ENCODE results near the gene HSPBAP1.
"Not testable (repeated sequence)": the region's sequence is repeated elsewhere in the genome, so short reads cannot be mapped to it uniquely, and the experiment has no call there.

Gene HSPBAP1

DNA sequence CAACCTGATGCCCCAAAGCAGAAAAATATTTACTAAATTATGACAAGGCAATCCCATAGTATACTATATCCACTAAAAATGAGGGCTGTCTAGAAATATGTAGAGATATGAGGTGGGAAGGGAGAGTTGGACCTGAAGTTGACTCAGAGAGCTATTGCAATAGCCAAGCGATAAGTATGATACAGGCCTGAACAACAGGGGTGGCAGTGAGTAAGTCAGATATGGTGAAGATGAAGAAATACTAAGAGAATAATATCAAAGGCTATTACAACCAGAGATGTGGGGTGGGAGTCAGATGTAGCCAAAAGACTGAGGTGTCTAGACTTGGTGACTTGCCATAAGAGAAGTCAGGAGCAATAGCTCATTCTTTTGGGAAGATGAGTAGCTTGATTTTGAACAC is 9.2 kb downstream of the HSPBAP1 start:
- DNase-seq (ENCODE audit: low spot score) = no peak

DNA sequence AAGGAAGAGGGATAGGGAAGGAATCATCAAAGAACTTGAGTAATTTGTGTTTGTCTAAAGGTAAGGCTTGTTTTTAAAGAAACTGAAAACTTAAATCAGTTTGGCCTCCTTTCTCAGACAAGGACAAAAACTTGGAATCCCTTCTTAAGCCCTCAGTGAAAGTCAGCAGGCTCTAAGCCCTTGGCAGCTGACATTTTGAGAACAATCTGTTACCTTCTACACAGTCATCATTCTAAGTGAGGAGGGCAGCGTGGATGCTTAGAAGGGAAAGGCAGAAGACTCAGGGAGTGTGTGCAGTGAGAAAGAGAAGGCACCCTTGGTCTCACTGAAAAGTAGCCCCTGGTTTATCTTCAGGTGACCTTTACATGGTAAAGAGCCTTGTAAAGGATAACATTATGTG is 10.8 kb downstream of the HSPBAP1 start:
- no peak for DNase-seq (ENCODE audit: low spot score)

DNA sequence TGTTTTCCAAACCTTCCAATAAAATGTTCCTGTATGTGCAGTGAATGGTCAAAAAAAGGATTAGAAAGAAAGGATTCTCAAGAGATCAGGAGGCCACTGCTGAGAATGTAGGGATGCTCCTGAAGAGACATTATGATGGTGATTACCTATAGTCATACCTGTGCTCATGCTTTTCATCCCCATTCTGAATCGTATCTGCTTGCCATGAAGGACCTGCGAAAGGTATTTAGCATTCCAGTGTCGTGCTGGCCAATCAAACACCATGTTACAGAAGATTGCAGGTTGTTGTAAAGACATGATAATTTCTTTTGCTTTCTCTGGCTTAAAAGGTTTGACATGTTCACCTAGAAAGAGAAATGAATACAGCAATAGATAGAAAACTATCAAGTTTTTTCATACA is 16.1 kb downstream of the HSPBAP1 start:
- no peak for DNase-seq (ENCODE audit: low spot score)

DNA sequence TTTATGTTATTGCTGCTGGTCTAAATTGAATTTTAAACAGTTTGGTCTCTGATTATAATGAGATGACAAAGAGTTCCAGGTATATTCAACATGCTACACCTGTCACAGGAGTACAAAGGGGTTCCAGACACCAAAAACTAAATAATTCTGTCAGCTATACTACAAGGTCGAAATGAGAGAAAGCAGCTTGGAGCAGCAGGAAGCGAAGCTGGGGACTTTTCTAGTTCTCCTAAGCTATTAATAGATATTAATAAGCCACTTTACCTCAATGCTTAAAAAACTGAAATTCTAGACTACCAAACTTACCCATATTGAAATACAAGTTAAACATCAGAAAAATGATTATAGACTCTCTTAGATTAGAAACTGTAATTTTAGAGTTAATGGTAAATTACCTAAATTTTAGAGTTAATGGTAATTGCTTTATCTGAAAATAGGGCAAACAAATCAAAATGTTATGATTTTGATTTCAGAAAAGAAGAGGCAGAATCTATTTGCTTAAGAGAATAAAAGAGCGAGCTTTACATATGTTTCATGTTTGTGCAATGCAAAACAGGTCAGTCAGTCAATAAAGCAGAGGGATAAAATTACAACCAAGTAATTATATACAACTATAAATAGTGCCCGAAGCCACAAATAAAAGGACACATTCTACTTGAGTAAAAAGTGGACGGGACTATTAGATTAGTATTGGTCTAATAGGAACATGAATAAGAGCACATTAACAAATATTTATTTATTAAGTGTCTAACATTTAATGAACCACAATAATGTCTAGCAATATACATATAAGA is 16.8 kb downstream of the HSPBAP1 start:
- no peak for DNase-seq (ENCODE audit: low spot score)

DNA sequence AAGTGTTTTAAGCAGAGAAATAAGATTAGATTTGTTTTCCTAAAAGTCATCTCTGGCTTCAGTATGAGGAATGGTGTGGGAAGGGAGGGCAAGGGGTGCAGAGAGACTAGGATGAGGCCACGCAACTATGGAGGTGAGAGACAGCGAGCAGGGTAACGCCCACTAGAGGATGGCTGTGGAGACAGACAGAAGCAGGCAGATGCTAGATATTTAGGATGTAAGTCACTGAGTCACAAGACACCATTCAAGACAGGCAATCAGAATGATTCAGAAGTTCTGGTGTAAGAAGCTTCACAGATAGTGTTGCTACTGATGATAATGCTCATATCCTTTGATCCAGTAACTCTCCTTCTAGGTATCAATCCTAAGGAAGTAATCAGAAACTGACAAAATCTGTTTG is 19.1 kb downstream of the HSPBAP1 start:
- DNase-seq (ENCODE audit: low spot score) = no peak

DNA sequence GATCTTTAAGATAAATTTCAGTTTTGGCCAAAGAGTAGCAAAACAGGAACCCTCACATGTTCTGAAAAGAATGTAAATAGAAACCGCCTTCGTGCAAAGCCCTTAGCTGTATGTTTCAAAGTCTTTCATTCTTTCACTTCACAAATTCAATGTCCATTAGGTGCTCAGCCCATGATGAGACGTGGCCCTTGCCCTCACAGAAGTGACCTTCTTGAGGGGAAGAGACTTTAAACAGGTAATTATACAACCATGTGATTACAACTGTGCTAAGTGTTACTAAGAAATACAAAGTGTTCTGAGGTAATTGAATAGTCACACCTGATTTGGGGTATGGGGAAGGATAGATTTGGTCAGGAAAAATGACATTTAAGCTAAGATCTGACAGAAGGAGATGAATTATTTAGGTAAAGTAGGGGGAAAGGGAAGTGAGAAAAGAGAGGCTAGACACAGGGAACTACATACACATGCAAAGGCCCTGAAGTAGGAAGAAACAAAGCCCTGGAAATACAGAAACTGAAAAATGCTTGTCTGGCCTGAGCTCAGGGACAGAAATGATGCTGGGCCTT is 19.6 kb downstream of the HSPBAP1 start:
- DNase-seq (ENCODE audit: low spot score) = no peak

DNA sequence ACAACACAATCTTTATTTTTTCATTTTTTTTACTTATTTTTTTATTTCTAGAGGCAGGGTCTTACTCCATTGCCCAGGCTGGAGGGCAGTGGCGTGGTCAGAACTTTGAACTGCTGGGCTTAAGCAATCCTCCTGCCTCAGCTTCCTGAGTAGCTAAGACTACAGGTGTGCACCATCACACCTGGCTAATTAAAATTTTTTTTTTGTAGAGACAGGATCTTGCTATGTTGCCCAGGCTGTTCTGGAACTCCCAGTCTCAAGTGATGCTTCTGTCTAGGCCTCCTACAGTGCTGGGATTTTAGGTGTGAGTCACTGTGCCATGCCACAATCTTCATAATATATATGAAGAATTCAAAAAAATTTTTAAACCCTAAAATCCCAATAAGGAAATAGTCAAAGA is 20.8 kb downstream of the HSPBAP1 start:
- no peak for DNase-seq (ENCODE audit: low spot score)

DNA sequence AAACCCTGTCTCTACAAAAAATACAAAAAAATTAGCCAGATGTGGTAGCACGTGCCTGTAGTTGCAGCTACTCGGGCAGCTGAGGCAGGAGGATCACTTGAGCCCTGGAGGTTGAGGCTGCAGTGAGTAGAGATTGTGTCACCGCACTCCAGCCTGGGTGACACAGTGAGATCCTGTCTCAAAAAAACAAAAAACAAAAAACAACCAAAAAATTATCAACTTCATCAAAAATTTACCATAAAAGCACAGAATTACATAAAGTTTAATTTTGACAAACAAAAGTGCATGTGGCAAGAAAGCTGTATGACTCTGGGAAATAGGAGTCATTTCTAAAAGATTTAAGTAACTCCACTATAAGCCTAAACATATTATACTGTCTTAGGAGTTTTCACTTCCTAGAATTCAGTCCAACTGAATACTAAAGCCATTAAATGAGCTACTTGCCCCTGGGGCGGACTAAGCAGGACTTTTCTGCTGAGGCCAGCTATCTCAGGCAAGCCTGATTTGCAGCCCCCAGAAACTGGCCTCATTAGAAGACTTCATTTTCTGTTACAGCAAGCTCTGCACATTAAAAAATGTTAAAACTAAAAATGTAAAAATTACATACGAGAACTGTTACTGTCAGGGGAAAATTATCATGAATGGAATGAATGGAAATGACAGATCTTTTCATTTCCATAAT is 23.0 kb downstream of the HSPBAP1 start:
- no peak for DNase-seq (ENCODE audit: low spot score)

DNA sequence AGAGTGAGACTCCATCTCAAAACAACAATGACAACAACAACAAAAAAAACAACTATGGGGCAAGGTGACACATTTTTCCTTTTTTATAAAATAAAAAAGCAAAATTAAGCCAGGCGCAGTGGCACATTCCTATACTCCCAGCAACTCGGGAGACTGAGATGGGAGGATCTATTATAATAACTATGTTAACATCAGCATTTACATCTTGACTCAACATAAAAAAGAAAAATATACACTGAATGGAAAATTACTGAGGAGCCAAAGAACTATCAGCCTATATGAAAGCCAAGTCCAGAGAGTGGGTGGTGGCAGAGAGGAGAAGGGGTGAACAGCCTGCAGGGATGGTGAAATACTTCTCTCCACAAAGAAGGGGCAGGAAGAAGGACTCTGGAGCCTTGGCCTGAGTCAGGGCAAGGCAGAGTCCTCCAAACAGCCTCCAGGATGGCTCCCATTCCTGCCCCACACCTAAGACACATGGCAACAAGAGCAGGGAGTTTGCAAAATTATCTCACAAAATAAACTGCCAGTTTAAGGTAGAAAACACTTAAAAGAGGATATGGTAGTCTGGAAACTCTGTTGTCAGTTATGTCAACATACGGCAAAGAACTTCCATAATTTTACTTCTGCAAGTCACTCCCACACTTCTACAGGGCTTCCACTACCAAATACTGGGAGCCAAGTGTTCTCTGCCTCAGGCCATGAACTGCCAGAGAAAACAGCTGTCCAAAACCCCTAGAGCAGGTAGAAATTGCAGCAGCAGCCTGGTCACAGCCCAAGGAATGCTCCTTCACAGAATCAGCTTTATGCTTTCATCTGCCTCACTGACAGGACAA is 25.9 kb downstream of the HSPBAP1 start:
- no peak for DNase-seq (ENCODE audit: low spot score)

DNA sequence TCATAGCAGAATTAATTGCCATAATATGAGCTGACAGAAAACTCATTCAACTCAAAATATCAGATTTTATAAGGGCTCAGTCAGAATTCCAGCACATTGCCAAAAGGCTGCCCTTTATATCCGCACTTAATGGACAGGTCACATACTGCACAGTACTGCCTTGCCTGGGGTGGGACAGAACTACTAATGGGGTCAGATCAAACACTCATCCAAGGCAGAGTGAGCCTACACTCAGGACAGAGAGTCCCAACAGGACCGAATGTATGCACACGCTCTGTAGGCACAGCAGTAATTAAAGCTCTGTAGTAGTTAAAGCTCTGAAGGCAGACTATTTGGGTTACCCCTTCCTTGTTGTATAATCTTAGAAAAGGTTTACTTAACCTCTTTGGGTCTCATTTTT is 27.2 kb downstream of the HSPBAP1 start:
- DNase-seq (ENCODE audit: low spot score) = no peak

DNA sequence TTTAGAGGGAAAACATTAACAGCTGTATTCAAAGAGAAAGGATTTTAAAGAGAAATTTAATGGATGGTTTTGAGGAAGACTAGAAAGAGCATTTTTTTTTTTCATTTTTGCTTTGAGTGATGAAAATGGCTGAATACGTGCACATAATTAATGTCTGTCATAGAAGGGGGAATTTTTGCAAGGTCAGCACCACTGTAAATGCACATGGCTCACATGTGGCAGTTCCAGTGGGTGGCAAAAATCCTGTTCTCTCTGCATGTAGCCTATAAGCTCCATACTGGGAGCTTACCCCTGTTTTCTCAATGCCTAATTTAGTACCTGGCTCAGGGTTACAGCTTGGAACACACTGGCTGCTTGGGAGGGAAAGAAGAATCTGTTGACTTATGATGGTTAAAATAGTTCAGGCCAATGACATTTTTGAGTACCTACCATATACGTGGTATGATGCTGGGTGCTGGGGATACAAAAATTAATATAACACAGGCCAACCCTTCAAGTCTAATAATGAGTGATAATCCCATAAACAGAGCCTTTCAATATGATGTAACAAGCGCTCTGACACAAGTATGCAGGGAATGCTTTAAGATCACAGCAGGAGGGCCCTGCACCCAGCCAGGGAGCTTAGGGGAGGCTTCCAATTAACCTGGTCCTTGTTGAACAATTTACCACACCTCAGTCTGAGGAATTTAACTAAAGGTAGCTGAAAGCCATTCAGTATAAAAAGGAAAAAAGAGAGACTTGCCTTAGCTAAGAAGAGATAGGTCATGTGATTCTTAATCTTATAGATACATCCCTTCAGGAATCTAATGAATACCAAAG is 33.0 kb downstream of the HSPBAP1 start:
- DNase-seq (ENCODE audit: low spot score) = no peak

DNA sequence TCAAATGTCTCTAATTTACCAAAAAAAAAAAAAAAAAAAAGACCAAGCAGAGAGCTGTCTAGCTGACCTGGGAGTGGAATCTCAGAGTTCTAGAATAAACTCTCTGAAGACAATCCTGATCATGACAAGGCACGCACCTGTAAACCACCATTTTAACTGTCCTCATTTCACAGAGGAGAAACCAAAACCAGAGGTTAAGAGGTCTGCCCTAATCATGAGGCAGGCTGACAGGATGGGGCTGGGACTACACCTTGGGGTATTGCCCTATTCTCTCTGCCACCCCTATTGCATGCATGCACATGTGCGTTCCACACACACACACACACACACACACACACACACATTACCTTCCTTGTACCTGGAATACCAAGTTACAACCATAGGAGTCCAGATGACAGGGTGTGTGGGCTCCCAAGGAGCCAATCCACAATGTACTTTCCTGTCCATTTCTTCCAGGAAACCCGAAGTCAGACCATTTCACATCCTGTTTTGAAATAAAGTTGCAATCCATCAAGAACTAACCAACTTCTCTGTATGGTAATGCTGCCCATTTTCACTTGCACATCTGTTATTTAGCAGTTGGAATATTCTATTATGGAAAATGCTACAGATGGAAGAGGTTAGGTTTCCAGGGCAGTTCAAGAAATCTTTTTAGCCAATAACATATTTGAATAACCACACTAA is 34.6 kb downstream of the HSPBAP1 start:
- no peak for DNase-seq (ENCODE audit: low spot score)

DNA sequence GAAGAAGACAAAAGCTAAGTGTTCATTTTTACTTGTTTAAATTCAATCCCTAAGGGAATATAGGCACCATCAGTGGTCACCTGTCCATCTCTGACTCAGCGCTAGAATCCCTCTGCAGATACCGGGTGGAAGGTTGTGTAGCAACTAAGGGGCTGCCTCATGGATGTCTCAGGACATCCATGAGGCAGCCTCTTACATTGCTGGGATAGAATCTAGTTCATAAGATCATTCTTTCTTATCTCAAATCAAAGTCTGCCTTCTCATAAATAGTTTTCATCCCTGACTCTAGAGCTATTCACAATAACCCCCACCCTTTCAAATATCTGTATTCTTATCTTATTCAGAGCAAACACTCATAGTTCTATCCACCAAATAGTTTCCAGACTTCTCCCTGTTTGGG is 38.1 kb downstream of the HSPBAP1 start:
- no peak for DNase-seq (ENCODE audit: low spot score)

DNA sequence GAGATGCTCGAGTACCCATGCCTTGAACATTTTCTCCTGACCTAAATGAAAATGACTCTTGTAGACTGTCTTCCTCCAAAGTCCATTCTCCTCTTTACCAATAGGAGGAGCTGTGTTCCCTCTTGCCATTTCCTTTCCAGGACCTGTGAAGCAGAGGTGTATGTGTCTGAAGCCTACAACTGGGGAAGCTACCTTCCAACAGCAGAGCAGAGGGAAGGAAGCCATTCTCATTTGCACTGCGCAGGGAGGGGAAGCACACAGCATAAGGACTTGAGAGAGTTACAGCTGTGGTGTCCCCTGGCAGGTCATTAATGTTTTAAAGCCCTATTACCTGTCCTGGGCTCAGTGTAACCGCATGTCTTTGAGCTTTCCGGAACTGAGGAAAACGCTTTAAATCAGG is 38.7 kb downstream of the HSPBAP1 start:
- DNase-seq (ENCODE audit: low spot score) = peak; percentile 58

DNA sequence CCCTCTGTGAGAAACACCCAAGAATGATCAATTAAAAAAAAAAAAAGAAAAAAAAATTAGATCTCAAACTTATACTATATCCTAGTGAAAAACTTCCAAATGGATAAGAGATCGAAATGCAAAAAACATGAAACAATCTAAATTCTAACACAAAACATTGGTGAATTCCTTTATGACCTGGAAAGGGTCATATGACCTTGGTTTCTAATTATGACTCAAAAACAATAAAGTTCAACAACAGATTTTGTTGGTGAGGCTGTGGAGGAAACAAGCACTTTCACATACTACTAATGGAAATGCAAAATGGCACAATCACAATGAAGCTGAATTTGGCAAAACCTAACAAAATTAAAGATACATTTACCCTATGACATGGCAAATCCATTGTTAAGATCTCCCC is 45.3 kb downstream of the HSPBAP1 start:
- no peak for DNase-seq (ENCODE audit: low spot score)

DNA sequence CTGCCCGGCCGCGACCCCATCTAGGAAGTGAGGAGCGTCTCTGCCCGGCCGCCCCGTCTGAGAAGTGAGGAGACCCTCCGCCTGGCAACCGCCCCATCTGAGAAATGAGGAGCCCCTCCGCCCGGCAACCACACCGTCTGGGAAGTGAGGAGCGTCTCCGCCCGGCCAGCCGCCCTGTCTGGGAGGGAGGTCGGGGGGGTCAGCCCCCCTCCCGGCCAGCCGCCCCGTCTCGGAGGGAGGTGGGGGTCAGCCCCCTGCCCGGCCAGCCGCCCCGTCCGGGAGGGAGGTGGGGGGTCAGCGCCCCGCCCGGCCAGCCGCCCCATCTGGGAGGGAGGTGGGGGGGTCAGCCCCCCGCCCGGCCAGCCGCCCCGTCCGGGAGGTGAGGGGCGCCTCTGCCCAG is 46.3 kb downstream of the HSPBAP1 start:
- DNase-seq (ENCODE audit: low spot score) = not testable (repeated sequence)

DNA sequence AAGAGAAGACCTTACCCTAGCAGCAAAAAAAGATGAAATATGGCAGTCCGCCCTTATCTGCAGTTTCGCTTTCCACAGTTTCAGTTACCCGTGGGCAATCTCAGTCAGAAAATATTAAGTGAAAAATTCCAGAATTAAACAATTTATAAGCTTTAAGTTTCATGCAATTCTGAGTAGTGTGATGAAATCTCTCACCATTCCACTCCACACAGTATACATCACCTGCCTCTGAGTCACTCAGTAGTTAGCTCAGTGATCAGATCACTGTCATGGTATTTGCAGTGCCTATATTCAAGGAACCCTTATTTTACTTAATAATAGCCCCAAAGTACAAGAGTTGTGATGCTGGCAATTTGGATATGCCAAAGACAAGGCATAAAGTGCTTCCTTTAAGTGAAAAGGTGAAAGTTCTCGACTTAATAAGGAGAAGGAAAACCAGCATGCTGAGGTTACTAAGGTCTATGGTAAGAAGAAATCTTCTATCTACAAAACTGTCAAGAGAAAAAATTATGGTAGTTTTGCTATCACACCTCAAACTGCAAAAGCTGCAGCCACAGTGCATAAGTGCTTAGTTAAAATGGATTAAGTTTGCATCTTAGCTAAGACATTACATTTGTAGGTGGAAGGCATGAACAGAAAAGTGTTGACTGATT is 48.1 kb downstream of the HSPBAP1 start:
- no peak for DNase-seq (ENCODE audit: low spot score)

DNA sequence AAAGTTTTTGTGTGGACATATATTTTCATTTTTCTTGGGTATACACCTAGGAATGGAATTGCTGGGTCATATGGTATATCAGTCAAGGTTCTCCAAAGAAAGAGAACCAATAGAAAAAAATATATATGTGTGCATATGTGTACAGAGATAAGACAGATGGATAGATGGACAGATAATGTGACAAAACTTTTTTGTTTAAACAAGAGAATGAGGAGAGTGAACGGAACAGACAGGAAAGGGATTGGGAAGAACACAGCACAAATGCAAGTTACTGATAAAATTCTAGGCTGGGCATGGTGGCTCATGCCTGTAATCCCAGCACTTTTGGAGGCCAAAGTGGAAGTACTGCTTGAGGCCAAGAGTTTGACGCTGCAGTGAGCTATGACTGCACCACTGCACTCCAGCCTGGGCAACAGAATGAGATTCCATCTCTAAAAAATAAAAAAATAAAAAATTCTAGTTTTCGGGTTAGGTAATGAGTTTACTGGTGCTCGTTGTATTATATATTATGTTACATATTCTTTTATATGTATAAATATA is 50.0 kb downstream of the HSPBAP1 start:
- no peak for DNase-seq (ENCODE audit: low spot score)

DNA sequence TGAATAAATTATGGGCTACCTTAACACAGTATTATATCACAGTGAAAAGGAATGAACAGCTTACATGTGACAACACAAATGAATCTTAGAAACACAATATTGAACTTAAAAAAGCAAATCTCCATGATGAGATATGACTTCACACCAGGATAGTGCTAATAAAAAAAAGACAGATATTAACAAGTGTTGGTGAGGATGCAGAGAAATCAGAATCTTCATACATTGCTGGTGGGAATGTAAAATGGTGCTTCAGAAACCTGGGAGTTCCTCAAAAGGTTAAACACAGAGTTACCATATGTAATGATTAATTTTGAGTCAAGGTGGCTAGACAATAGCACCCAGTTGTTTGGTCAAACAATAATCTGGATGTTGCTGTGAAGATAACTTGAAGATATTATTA is 51.4 kb downstream of the HSPBAP1 start:
- no peak for DNase-seq (ENCODE audit: low spot score)

DNA sequence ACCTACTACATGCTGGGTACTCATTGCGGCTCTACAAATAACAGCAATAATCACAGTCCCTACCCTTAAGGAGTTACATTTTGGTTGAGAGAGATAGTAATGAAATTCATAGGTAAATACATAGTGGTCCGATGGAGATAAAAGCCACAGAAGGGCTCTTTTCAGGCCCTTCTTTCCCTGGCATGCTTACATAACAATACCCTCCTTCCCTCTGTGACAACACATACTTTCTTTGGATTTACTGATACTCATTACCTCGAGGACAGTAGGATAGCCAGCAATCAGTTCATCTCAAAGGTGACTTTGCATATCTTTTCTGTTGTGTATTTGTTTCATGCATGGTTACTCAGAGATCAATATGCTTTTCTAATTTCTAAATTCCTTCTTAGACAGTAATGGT is 54.5 kb downstream of the HSPBAP1 start:
- DNase-seq (ENCODE audit: low spot score) = no peak

Measured in CD4-positive, alpha-beta T cell treated with Interleukin-15 for 4 hours (primary cell).